WERI-Rb-1 (cell line): Measurements from ENCODE around the gene STX10.

Experiments used
- DNase-seq: peaks from one replicate; pipeline ENCODE4 v3.0.0-alpha.2; 2020
- H3K27ac ChIP-seq: fragments of 250-450 bp; sonication (Bioruptor Pico); 2 replicates; pipeline ENCODE4 v1.5.1; 2020; ENCODE audit warnings: mild to moderate bottlenecking, moderate library complexity
- H3K27me3 ChIP-seq: fragments of 250-450 bp; sonication (Bioruptor Pico); 2 replicates; pipeline ENCODE4 v1.5.1; 2021; ENCODE audit warnings: mild to moderate bottlenecking, low read depth, moderate library complexity; ENCODE audit not compliant: insufficient read depth, severe bottlenecking
- H3K36me3 ChIP-seq: fragments of 250-450 bp; sonication (Bioruptor Pico); 2 replicates; pipeline ENCODE4 v1.5.1; 2020; ENCODE audit warnings: mild to moderate bottlenecking, moderate library complexity
- H3K4me3 ChIP-seq: 2 replicates; pipeline ENCODE4 v1.5.1; 2011; ENCODE audit warnings: low read depth, mild to moderate bottlenecking, control low read depth, low read length
- H3K9me3 ChIP-seq: fragments of 250-450 bp; sonication (Bioruptor Pico); 2 replicates; pipeline ENCODE4 v1.5.1; 2021; ENCODE audit warnings: mild to moderate bottlenecking, moderate library complexity; ENCODE audit not compliant: severe bottlenecking
- CTCF ChIP-seq: IDR thresholded peaks from 2 replicates; pipeline ENCODE4 v1.5.1; 2011; ENCODE audit warnings: low read depth, mild to moderate bottlenecking, control low read depth, inconsistent platforms, low read length

Gene STX10

DNA sequence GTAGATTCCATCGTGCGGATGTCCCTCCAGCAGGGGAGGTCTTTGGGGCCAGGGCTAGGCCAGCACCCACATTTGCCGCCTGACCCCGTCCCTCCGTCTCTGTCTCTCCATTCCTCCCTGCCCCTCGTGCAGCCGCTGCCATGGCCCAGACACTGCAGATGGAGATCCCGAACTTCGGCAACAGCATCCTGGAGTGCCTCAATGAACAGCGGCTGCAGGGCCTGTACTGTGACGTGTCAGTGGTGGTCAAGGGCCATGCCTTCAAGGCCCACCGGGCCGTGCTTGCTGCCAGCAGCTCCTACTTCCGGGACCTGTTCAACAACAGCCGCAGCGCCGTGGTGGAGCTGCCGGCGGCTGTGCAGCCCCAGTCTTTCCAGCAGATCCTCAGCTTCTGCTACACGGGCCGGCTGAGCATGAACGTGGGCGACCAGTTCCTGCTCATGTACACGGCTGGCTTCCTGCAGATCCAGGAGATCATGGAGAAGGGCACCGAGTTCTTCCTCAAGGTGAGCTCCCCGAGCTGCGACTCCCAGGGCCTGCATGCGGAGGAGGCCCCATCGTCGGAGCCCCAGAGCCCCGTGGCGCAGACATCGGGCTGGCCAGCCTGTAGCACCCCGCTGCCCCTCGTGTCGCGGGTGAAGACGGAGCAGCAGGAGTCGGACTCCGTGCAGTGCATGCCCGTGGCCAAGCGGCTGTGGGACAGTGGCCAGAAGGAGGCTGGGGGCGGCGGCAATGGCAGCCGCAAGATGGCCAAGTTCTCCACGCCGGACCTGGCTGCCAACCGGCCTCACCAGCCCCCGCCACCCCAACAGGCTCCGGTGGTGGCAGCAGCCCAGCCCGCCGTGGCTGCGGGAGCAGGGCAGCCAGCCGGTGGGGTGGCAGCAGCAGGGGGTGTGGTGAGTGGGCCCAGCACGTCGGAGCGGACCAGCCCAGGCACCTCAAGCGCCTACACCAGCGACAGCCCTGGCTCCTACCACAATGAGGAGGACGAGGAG, 14.8 kb downstream of the STX10 start:
- H3K9me3 ChIP-seq = no peaks in the 10 kb centered on the region
- TF ChIP-seq CTCF = no peak
- H3K4me3 ChIP-seq = no peak overlapping the region
- H3K36me3 ChIP-seq = peaks cover 55% of the 10 kb centered on the region
- no peak for DNase-seq
- H3K27ac ChIP-seq = no peak overlapping the region
- H3K27me3 ChIP-seq = no peaks in the 10 kb centered on the region

- H3K27ac ChIP-seq = no peak overlapping the region
- TF ChIP-seq CTCF = no peak
- no peaks in the 10 kb centered on the region for H3K9me3 ChIP-seq
- DNase-seq = no peak
- H3K4me3 ChIP-seq = no peak overlapping the region
- no peaks in the 10 kb centered on the region for H3K27me3 ChIP-seq
- H3K36me3 ChIP-seq = peaks cover 55% of the 10 kb centered on the region
Observed at GRCh38 chr19:13134626-13135025, 15.5 kb downstream of the STX10 start.

GRCh38 chr19:13133241-13133870, 16.8 kb downstream of the STX10 start:
- Histone ChIP-seq H3K9me3 (no peaks in the 10 kb centered on the region), H3K27me3 (no peaks in the 10 kb centered on the region), H3K4me3 (no peak overlapping the region), H3K27ac (no peak overlapping the region), H3K36me3 (peaks cover 52% of the 10 kb centered on the region)
- TF ChIP-seq CTCF = no peak
- no peak for DNase-seq

DNA sequence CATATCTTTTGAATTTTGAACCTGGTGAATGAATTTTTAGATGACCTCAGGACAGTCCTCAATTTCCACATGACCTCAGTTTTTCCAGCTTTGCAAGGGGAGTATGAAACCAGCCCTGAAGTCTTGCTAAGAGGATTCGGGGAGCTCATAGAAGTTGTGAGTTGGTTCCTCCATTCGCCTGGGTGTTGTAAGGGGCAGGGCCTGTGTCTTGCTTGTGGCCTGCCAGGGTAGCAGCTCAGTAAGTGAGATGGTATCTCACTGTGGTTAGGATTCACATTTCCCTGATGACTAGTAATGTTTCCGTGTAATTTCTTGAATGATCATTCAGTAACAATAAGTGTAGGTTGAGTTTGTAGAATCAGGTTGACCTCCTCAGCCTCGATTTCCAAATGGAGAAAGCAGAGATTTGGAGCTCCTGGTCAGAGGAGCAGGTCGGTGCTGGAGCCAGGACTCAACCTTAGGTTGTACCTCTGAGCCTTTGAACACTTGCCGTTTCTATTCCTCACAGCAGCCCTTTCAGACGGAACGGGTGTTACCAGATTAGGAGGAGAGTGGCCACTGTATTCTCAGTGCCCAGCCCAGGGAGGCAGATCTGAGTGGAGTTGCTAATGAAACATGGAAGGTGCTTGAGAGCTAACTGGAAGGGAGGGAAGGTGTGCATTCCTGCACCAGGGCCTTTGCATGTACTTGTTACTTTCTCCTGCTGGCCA, 17.5 kb downstream of the STX10 start:
- peaks cover 50% of the 10 kb centered on the region for H3K36me3 ChIP-seq
- no peaks in the 10 kb centered on the region for H3K9me3 ChIP-seq
- no peak overlapping the region for H3K27ac ChIP-seq
- no peak for TF ChIP-seq CTCF
- no peaks in the 10 kb centered on the region for H3K27me3 ChIP-seq
- no peak overlapping the region for H3K4me3 ChIP-seq
- DNase-seq = no peak

DNA sequence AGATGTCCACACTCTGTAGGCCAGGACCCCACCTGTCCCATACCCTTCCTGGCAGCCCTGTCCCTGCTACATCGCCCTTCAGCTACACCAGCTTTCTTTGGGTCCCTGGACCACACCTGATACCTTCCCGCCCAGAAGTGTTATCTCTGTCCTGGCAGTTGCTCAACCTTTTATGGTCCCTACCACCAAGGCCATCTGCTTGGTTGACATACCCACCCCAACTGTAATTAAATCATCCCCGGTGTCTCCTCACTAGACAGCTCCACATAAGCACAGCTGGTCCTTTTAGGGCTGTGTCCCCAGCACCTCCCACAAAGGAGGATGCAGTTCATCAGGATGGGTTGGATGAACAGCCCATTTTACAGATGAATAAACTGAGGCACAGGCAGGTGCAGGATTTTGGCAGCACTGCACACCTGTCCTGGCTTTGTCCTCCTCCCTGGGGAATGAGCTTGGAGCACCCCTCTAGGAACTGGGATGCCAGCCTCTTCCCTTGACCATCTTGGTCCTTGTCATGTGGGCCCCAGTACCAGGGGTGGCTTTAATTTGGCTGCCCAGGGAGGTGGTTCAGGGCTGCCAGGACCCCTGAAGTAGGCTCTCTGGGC, 19.2 kb downstream of the STX10 start:
- DNase-seq = no peak
- Histone ChIP-seq H3K36me3 (peaks cover 42% of the 10 kb centered on the region), H3K27me3 (no peaks in the 10 kb centered on the region), H3K27ac (no peak overlapping the region), H3K4me3 (no peak overlapping the region), H3K9me3 (no peaks in the 10 kb centered on the region)
- no peak for TF ChIP-seq CTCF
